CD14-positive monocyte (primary cell): ENCODE results near the gene WNT7B. TPM values are rescaled to one million over a fixed set of nuclear protein-coding genes. Genes with fewer than 3 reads are reported as not detected.

Experiments used
- DNase-seq, 3 donors: peaks; one replicate each; pipeline ENCODE4 v3.0.0-alpha.2; 2011 to 2022
- H2AFZ ChIP-seq: 2 replicates; pipeline ENCODE4 v1.6.0; 2012; ENCODE audit warnings: mild to moderate bottlenecking, low read depth, low read length, inconsistent platforms; ENCODE audit not compliant: insufficient read depth, poor library complexity, severe bottlenecking
- H3K27ac ChIP-seq, 2 donors: 1 replicate in 1 of 2; 2 replicates in 1 of 2; pipeline ENCODE4 v1.5.1; 2012 to 2013; ENCODE audit warnings: low read length in 2 of 2, control low read depth in 1 of 2, inconsistent platforms in 1 of 2, low read depth in 1 of 2, mild to moderate bottlenecking in 1 of 2
- H3K27me3 ChIP-seq, 2 donors: one replicate each; pipeline versions ENCODE4 v1.6.0 to v1.6.1; 2011 to 2013; ENCODE audit warnings: low read length in 2 of 2; ENCODE audit not compliant: control insufficient read depth in 2 of 2, insufficient read depth in 2 of 2
- H3K36me3 ChIP-seq, 2 donors: replicated peaks in 1 of 2; 1 replicate in 1 of 2; 2 replicates in 1 of 2; pipeline versions ENCODE4 v1.5.1 to v1.6.1; 2012 to 2013; ENCODE audit warnings: low read length in 2 of 2, control low read depth in 1 of 2, inconsistent platforms in 1 of 2, mild to moderate bottlenecking in 1 of 2; ENCODE audit not compliant: insufficient read depth in 2 of 2, control insufficient read depth in 1 of 2
- H3K4me1 ChIP-seq, 2 donors: 1 replicate in 1 of 2; 2 replicates in 1 of 2; pipeline versions ENCODE4 v1.5.1 to v1.6.1; 2012 to 2013; ENCODE audit warnings: low read length in 2 of 2, control low read depth in 1 of 2, inconsistent platforms in 1 of 2, mild to moderate bottlenecking in 1 of 2, moderate library complexity in 1 of 2; ENCODE audit not compliant: insufficient read depth in 2 of 2, control insufficient read depth in 1 of 2
- H3K4me2 ChIP-seq: replicated peaks from 2 replicates; pipeline ENCODE3; 2012; ENCODE audit warnings: low read length, moderate library complexity, mild to moderate bottlenecking; ENCODE audit not compliant: poor library complexity, severe bottlenecking; ENCODE audit errors: extremely low read depth
- H3K4me3 ChIP-seq, 3 experiments: fragments of 200-600 bp in 1 of 3; sonication (generic) in 1 of 3; replicated peaks in 1 of 3; 1 replicate in 2 of 3; 2 replicates in 1 of 3; pipeline ENCODE4 v1.5.1; 2011 to 2013; ENCODE audit warnings: low read length in 3 of 3, mild to moderate bottlenecking in 3 of 3, control low read depth in 2 of 3, low read depth in 2 of 3, inconsistent platforms in 1 of 3, moderate library complexity in 1 of 3
- H3K79me2 ChIP-seq: 2 replicates; pipeline ENCODE4 v1.6.0; 2012; ENCODE audit warnings: mild to moderate bottlenecking, control low read depth, inconsistent platforms, low read length, moderate library complexity; ENCODE audit not compliant: insufficient read depth
- H3K9ac ChIP-seq: 2 replicates; pipeline ENCODE4 v1.6.0; 2017; ENCODE audit warnings: low read length, mild to moderate bottlenecking; ENCODE audit not compliant: insufficient read depth, poor library complexity, severe bottlenecking
- H3K9me3 ChIP-seq, 2 donors: replicated peaks in 1 of 2; 1 replicate in 1 of 2; 2 replicates in 1 of 2; pipeline versions ENCODE4 v1.5.1 to v1.6.1; 2012 to 2013; ENCODE audit warnings: low read length in 2 of 2, control low read depth in 1 of 2; ENCODE audit not compliant: control insufficient read depth in 1 of 2, insufficient read depth in 1 of 2
- H4K20me1 ChIP-seq: 2 replicates; pipeline ENCODE4 v1.6.0; 2012; ENCODE audit warnings: mild to moderate bottlenecking, low read length, control low read depth, moderate library complexity; ENCODE audit not compliant: insufficient read depth
- H3K27ac Mint-ChIP-seq, 7 donors: one replicate each; pipeline ENCODE4 v1.8.0; 2020; ENCODE audit warnings: mild to moderate bottlenecking in 7 of 7, mixed read lengths in 7 of 7, moderate library complexity in 6 of 7, inconsistent platforms in 2 of 7
- H3K27me3 Mint-ChIP-seq, 3 donors: one replicate each; pipeline ENCODE4 v1.8.0; 2021 to 2022; ENCODE audit warnings: low read depth in 3 of 3, mild to moderate bottlenecking in 3 of 3, mixed read lengths in 3 of 3, moderate library complexity in 3 of 3, inconsistent platforms in 1 of 3
- H3K36me3 Mint-ChIP-seq, 2 donors: one replicate each; pipeline ENCODE4 v1.8.0; 2020; ENCODE audit warnings: mixed read lengths in 2 of 2, inconsistent platforms in 1 of 2, mild to moderate bottlenecking in 1 of 2
- H3K4me1 Mint-ChIP-seq: one replicate; pipeline ENCODE4 v1.8.0; 2020; ENCODE audit warnings: mild to moderate bottlenecking, mixed read lengths
- H3K4me3 Mint-ChIP-seq, 2 donors: one replicate each; pipeline ENCODE4 v1.8.0; 2020; ENCODE audit warnings: mild to moderate bottlenecking in 2 of 2, mixed read lengths in 2 of 2, moderate library complexity in 1 of 2
- H3K9me3 Mint-ChIP-seq, 7 donors: one replicate each; pipeline ENCODE4 v1.8.0; 2020 to 2022; ENCODE audit warnings: mixed read lengths in 7 of 7, mild to moderate bottlenecking in 6 of 7, moderate library complexity in 6 of 7, inconsistent platforms in 2 of 7
- WGBS: methylation state at CpG from one replicate; pipeline ENCODE4 v1.1.5; 2013; ENCODE audit warnings: missing lambda C conversion rate; ENCODE audit not compliant: insufficient coverage; 5-methylcytosine and 5-hydroxymethylcytosine counted together
- intact Hi-C, 2 donors: fragments of 100-400 bp; cut with micrococcal nuclease; formaldehyde crosslinking; loops; one replicate each; pipeline versions ENCODE4 v1.15.0 to v1.15.1; 2023
- polyA plus RNA-seq, 3 donors: library from polyadenylated mRNA; depleted of rRNA in 1 of 3; unstranded in 2 of 3; stranded (reverse) in 1 of 3; fragments of 300-500 nt in 2 of 3; fragments of >200 nt in 1 of 3; fragmentation: Illumina TruSeq in 2 of 3; gene quantifications; 1 replicate in 2 of 3; 2 replicates in 1 of 3; pipeline ENCODE4 v1.2.3, GENCODE V29; 2012 to 2021
- TF ChIP-seq, protein P1 (sequence below): fragments of 200-600 bp; IDR thresholded peaks from one replicate; pipeline ENCODE4 v1.8.0; 2022; ENCODE audit warnings: antibody characterized with exemption, mild to moderate bottlenecking

WNT7B gene
- polyA plus RNA-seq, 3 donors, result not detected

DNA sequence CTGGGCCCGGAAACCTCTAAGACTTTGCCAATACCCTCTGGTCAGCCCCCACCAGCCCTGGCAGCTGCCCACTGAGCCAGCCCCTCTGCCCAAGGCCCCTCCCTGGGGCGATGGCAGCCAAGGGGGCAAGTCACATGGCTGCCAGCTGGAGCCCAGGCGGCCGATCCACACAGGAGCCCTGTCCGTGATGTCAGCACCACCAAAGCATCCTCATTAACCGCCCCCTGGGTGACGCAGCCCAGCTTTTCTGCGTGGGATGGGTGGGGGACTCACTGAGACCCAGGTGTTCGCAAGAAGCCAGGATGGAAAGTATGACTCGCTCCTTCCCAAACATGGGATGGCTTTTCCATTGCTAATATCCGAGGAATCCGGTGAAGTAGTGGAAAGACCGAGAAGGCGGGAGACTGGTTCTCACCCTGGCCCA, 46.6 kb upstream of the WNT7B start:
- Histone ChIP-seq H3K27me3 (peaks cover 0 to 20% of the 10 kb centered on the region in 2 donors), H3K36me3 (no peaks in the 10 kb centered on the region), H3K9me3 (peaks cover 0 to 6% of the 10 kb centered on the region in 2 donors), H3K4me1 (peaks cover 12 to 28% of the 10 kb centered on the region in 2 donors), H3K9ac (no peak overlapping the region), H3K27ac (no peak overlapping the region), H2AFZ (no peak overlapping the region), H3K4me2 (no peak overlapping the region), H4K20me1 (no peaks in the 10 kb centered on the region), H3K79me2 (no peaks in the 10 kb centered on the region), H3K4me3 (no peak overlapping the region)
- H3K4me1 Mint-ChIP-seq, result peaks cover 19% of the 10 kb centered on the region
- H3K4me3 Mint-ChIP-seq, result no peak overlapping the region
- H3K9me3 Mint-ChIP-seq, result peaks cover 3 to 8% (median 6%) of the 10 kb centered on the region in 7 donors
- TF ChIP-seq, protein P1, sequence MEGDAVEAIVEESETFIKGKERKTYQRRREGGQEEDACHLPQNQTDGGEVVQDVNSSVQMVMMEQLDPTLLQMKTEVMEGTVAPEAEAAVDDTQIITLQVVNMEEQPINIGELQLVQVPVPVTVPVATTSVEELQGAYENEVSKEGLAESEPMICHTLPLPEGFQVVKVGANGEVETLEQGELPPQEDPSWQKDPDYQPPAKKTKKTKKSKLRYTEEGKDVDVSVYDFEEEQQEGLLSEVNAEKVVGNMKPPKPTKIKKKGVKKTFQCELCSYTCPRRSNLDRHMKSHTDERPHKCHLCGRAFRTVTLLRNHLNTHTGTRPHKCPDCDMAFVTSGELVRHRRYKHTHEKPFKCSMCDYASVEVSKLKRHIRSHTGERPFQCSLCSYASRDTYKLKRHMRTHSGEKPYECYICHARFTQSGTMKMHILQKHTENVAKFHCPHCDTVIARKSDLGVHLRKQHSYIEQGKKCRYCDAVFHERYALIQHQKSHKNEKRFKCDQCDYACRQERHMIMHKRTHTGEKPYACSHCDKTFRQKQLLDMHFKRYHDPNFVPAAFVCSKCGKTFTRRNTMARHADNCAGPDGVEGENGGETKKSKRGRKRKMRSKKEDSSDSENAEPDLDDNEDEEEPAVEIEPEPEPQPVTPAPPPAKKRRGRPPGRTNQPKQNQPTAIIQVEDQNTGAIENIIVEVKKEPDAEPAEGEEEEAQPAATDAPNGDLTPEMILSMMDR, result no peak
- intact Hi-C loops, result no loop called here
- H3K27me3 Mint-ChIP-seq, result peaks cover 17 to 30% (median 19%) of the 10 kb centered on the region in 3 donors
- WGBS, result 99% methylated on average over 12 of the region's 14 CpGs
- peaks cover 0 to 5% of the 10 kb centered on the region in 2 donors for H3K36me3 Mint-ChIP-seq
- no peak overlapping the region for H3K27ac Mint-ChIP-seq
- no peak for DNase-seq

DNA sequence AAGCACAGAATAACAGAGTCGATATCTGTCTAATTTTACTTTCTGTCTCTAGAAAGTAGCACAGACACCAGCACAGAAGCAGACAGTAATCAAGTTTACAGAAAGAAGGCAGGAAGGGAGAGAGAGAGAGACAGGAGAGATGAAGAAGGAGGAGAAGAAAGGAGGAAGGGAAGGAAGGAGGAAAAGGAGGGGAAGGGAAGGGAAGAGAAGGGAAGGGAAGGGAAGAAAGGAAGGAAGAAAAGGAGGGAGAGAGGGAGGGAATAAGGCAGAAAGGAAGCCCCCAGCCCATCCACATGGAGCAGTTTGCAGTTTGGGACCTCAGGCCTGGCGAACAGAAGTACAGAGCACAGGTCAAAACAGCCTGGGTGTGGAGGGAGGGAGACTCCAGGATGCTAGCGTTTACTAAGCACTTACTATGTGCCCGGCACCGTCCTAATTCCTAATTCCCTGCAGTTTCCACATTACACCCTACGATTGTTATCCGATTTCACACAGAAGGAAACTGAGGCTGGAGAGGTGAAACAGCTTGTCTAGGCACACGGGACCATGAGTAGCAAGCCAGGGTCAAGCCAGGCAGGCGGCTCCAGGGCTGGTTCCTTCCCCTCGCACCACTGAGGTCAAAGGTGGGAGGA, 46.0 kb upstream of the WNT7B start:
- H3K4me1 ChIP-seq, result peaks cover 16 to 34% of the 10 kb centered on the region in 2 donors
- peaks cover 24% of the 10 kb centered on the region for H3K4me1 Mint-ChIP-seq
- peaks cover 16 to 29% (median 17%) of the 10 kb centered on the region in 3 donors for H3K27me3 Mint-ChIP-seq
- H3K27ac ChIP-seq, result no peak overlapping the region
- no peak overlapping the region for H3K27ac Mint-ChIP-seq
- no peak for DNase-seq
- H3K9me3 Mint-ChIP-seq, result peaks cover 3 to 8% (median 6%) of the 10 kb centered on the region in 7 donors
- TF ChIP-seq, protein P1, result no peak
- H3K79me2 ChIP-seq, result no peaks in the 10 kb centered on the region
- H2AFZ ChIP-seq, result no peak overlapping the region
- peaks cover 0 to 18% of the 10 kb centered on the region in 2 donors for H3K27me3 ChIP-seq
- no peak overlapping the region for H3K9ac ChIP-seq
- no peak overlapping the region for H3K4me3 ChIP-seq
- 86% methylated on average over 5 of the region's 10 CpGs for WGBS
- H3K9me3 ChIP-seq, result peaks cover 0 to 6% of the 10 kb centered on the region in 2 donors
- H4K20me1 ChIP-seq, result no peaks in the 10 kb centered on the region
- peaks cover 0 to 5% of the 10 kb centered on the region in 2 donors for H3K36me3 Mint-ChIP-seq
- H3K4me3 Mint-ChIP-seq, result no peak overlapping the region
- no peak overlapping the region for H3K4me2 ChIP-seq
- intact Hi-C loops, result no loop called here
- H3K36me3 ChIP-seq, result no peaks in the 10 kb centered on the region
